HEK293 (cell line): ENCODE measurements around the gene SERPINA12.

ENCODE experiments used
- CTCF ChIA-PET: fragments of 350-600 bp; formaldehyde crosslinking; extraction: SDS; loops from one replicate; lab custom pipeline; 2021; ENCODE audit warnings: antibody characterized with exemption; lab: Yijun Ruan, JAX
- POLR2A ChIA-PET: fragments of 300-600 bp; formaldehyde crosslinking; extraction: SDS; loops from one replicate; lab custom pipeline; 2020; ENCODE audit warnings: antibody characterized with exemption, inconsistent platforms; lab: Yijun Ruan, JAX
- H3K27ac ChIP-seq: fragments of 200-500 bp; sonication (Bioruptor generic); 2 replicates; pipeline ENCODE4 v1.5.1; 2014; ENCODE audit warnings: low read depth, low read length, control low read depth, inconsistent platforms; ENCODE audit errors: extremely low read depth
- H3K36me3 ChIP-seq, 2 experiments: fragments of 200-500 bp in 1 of 2; sonication (Bioruptor generic) in 1 of 2; 1 replicate in 1 of 2; 2 replicates in 1 of 2; pipeline ENCODE4 v1.5.1; 2014 to 2017; ENCODE audit warnings: inconsistent platforms in 2 of 2, low read length in 2 of 2; ENCODE audit not compliant: control insufficient read depth in 2 of 2, insufficient read depth in 1 of 2
- H3K4me1 ChIP-seq: fragments of 200-500 bp; sonication (Bioruptor generic); 2 replicates; pipeline ENCODE4 v1.5.1; 2014; ENCODE audit warnings: mild to moderate bottlenecking, low read length, inconsistent platforms; ENCODE audit not compliant: control insufficient read depth, insufficient read depth
- H3K4me3 ChIP-seq: 2 replicates; pipeline ENCODE4 v1.5.1; 2011; ENCODE audit warnings: low read depth, mild to moderate bottlenecking, control low read depth, low read length, moderate library complexity
- H3K9me3 ChIP-seq: fragments of 200-500 bp; sonication (Bioruptor generic); 2 replicates; pipeline ENCODE4 v1.5.1; 2014; ENCODE audit warnings: low read depth, low read length, inconsistent platforms; ENCODE audit not compliant: control insufficient read depth, insufficient read depth
- KLF16 ChIP-seq: fragments of 450-650 bp; formaldehyde crosslinking; IDR thresholded peaks from 2 replicates; pipeline ENCODE4 v1.5.1; 2017; ENCODE audit warnings: missing biosample characterization, missing genetic modification characterization
- KLF9 ChIP-seq: fragments of 450-650 bp; formaldehyde crosslinking; IDR thresholded peaks from 2 replicates; pipeline ENCODE4 v1.5.1; 2016; ENCODE audit warnings: missing biosample characterization, missing genetic modification characterization, low read depth
- ZBTB48 ChIP-seq: fragments of 450-650 bp; formaldehyde crosslinking; IDR thresholded peaks from 2 replicates; pipeline ENCODE4 v1.5.1; 2016; ENCODE audit warnings: missing biosample characterization, missing genetic modification characterization
- ZBTB7A ChIP-seq: fragments of 450-650 bp; formaldehyde crosslinking; IDR thresholded peaks from 2 replicates; pipeline ENCODE4 v1.5.1; 2016; ENCODE audit warnings: low read depth, missing biosample characterization, missing genetic modification characterization
- ZNF140 ChIP-seq: fragments of 450-650 bp; formaldehyde crosslinking; IDR thresholded peaks from 2 replicates; pipeline ENCODE4 v1.5.1; 2016; ENCODE audit warnings: missing biosample characterization, missing genetic modification characterization
- ZNF169 ChIP-seq: fragments of 450-650 bp; formaldehyde crosslinking; IDR thresholded peaks from 2 replicates; pipeline ENCODE4 v1.5.1; 2016; ENCODE audit warnings: missing biosample characterization, missing genetic modification characterization
- ZNF223 ChIP-seq: fragments of 450-650 bp; formaldehyde crosslinking; IDR thresholded peaks from 2 replicates; pipeline ENCODE4 v1.5.1; 2016; ENCODE audit warnings: missing biosample characterization, missing genetic modification characterization
- ZNF311 ChIP-seq: fragments of 450-650 bp; formaldehyde crosslinking; IDR thresholded peaks from 2 replicates; pipeline ENCODE4 v1.5.1; 2017; ENCODE audit warnings: missing biosample characterization, missing genetic modification characterization, borderline replicate concordance
- ZNF335 ChIP-seq: fragments of 450-650 bp; formaldehyde crosslinking; conservative IDR thresholded peaks from 2 replicates; pipeline ENCODE4 v1.5.1; 2016; ENCODE audit warnings: missing biosample characterization, missing genetic modification characterization
- ZNF473 ChIP-seq: fragments of 450-650 bp; formaldehyde crosslinking; IDR thresholded peaks from 2 replicates; pipeline ENCODE4 v1.5.1; 2017; ENCODE audit warnings: missing biosample characterization, missing genetic modification characterization
- ZNF529 ChIP-seq: fragments of 450-650 bp; formaldehyde crosslinking; IDR thresholded peaks from 2 replicates; pipeline ENCODE4 v1.5.1; 2017; ENCODE audit warnings: missing genetic modification characterization, missing biosample characterization; ENCODE audit not compliant: insufficient replicate concordance
- ZNF548 ChIP-seq: fragments of 450-650 bp; formaldehyde crosslinking; IDR thresholded peaks from 2 replicates; pipeline ENCODE4 v1.5.1; 2016; ENCODE audit warnings: missing biosample characterization, missing genetic modification characterization
- ZNF560 ChIP-seq: fragments of 450-650 bp; formaldehyde crosslinking; IDR thresholded peaks from 2 replicates; pipeline ENCODE4 v1.5.1; 2017; ENCODE audit warnings: missing biosample characterization, missing genetic modification characterization, borderline replicate concordance
- ZNF561 ChIP-seq: fragments of 450-650 bp; IDR thresholded peaks from 2 replicates; pipeline ENCODE4 v1.5.1; 2018; ENCODE audit warnings: missing biosample characterization, missing genetic modification characterization, borderline replicate concordance
- ZNF571 ChIP-seq: fragments of 450-650 bp; formaldehyde crosslinking; IDR thresholded peaks from 2 replicates; pipeline ENCODE4 v1.5.0; 2017; ENCODE audit warnings: missing biosample characterization, missing genetic modification characterization
- ZNF596 ChIP-seq: fragments of 450-650 bp; IDR thresholded peaks from 2 replicates; pipeline ENCODE4 v1.5.0; 2018; ENCODE audit warnings: missing biosample characterization, mild to moderate bottlenecking, missing genetic modification characterization, moderate library complexity
- ZNF600 ChIP-seq: fragments of 450-650 bp; formaldehyde crosslinking; IDR thresholded peaks from 2 replicates; pipeline ENCODE4 v1.5.1; 2016; ENCODE audit warnings: missing biosample characterization, missing genetic modification characterization
- ZNF621 ChIP-seq: fragments of 450-650 bp; formaldehyde crosslinking; IDR thresholded peaks from 2 replicates; pipeline ENCODE4 v1.5.1; 2017; ENCODE audit warnings: missing biosample characterization, missing genetic modification characterization
- ZNF624 ChIP-seq: fragments of 450-650 bp; formaldehyde crosslinking; IDR thresholded peaks from 2 replicates; pipeline ENCODE4 v1.5.1; 2017; ENCODE audit warnings: missing biosample characterization, missing genetic modification characterization
- ZNF747 ChIP-seq: fragments of 450-650 bp; formaldehyde crosslinking; IDR thresholded peaks from 2 replicates; pipeline ENCODE4 v1.5.1; 2016; ENCODE audit warnings: missing biosample characterization, missing genetic modification characterization
- ZNF76 ChIP-seq: fragments of 450-650 bp; formaldehyde crosslinking; IDR thresholded peaks from 2 replicates; pipeline ENCODE4; 2016; ENCODE audit warnings: low read depth, missing biosample characterization, missing genetic modification characterization, borderline replicate concordance
- TF ChIP-seq, protein P1 (sequence below): fragments of 450-650 bp; formaldehyde crosslinking; IDR thresholded peaks from 2 replicates; pipeline ENCODE4 v1.5.1; 2016; ENCODE audit warnings: missing biosample characterization, missing genetic modification characterization
- TF ChIP-seq, protein P2 (sequence below): fragments of 450-650 bp; formaldehyde crosslinking; IDR thresholded peaks from 2 replicates; pipeline ENCODE4 v1.5.1; 2017; ENCODE audit warnings: missing biosample characterization, missing genetic modification characterization
- TF ChIP-seq, protein P3 (sequence below): fragments of 450-650 bp; formaldehyde crosslinking; IDR thresholded peaks from 2 replicates; pipeline ENCODE4 v1.5.1; 2016; ENCODE audit warnings: missing biosample characterization, missing genetic modification characterization
- TF ChIP-seq, protein P4 (sequence below): fragments of 450-650 bp; formaldehyde crosslinking; IDR thresholded peaks from 2 replicates; pipeline ENCODE4 v1.5.1; 2016; ENCODE audit warnings: missing biosample characterization, missing genetic modification characterization

SERPINA12 gene

DNA sequence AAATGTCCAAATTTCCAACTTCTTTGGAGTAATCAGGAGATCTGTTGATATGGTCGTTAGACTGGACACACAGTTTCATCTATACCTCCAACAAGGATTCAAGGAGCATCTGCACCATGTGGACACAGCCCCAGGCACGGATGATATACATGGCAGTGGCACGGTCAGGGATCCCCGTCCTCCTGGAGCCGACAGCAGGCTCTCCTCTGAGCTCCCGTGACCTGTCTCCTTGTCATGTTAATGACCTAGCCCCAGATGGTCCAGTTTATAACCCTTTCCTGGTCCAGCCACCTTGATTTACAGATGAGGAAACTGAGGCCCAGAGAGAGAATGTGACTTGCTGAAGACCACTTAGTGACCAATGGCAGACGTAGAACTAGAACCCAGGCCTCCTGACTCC lies 35.5 kb upstream of the SERPINA12 start (continued):
- TF ChIP-seq, protein P1, sequence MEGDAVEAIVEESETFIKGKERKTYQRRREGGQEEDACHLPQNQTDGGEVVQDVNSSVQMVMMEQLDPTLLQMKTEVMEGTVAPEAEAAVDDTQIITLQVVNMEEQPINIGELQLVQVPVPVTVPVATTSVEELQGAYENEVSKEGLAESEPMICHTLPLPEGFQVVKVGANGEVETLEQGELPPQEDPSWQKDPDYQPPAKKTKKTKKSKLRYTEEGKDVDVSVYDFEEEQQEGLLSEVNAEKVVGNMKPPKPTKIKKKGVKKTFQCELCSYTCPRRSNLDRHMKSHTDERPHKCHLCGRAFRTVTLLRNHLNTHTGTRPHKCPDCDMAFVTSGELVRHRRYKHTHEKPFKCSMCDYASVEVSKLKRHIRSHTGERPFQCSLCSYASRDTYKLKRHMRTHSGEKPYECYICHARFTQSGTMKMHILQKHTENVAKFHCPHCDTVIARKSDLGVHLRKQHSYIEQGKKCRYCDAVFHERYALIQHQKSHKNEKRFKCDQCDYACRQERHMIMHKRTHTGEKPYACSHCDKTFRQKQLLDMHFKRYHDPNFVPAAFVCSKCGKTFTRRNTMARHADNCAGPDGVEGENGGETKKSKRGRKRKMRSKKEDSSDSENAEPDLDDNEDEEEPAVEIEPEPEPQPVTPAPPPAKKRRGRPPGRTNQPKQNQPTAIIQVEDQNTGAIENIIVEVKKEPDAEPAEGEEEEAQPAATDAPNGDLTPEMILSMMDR (tag by site-specific recombination): no peak
- no peak for TF ChIP-seq ZNF223 (tag by site-specific recombination)
- TF ChIP-seq ZNF529: no peak
- TF ChIP-seq, protein P2, sequence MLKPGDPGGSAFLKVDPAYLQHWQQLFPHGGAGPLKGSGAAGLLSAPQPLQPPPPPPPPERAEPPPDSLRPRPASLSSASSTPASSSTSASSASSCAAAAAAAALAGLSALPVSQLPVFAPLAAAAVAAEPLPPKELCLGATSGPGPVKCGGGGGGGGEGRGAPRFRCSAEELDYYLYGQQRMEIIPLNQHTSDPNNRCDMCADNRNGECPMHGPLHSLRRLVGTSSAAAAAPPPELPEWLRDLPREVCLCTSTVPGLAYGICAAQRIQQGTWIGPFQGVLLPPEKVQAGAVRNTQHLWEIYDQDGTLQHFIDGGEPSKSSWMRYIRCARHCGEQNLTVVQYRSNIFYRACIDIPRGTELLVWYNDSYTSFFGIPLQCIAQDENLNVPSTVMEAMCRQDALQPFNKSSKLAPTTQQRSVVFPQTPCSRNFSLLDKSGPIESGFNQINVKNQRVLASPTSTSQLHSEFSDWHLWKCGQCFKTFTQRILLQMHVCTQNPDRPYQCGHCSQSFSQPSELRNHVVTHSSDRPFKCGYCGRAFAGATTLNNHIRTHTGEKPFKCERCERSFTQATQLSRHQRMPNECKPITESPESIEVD (tag by site-specific recombination): no peak
- no peak for TF ChIP-seq ZBTB48 (tag by site-specific recombination)
- TF ChIP-seq ZNF169 (tag by site-specific recombination): no peak
- TF ChIP-seq ZNF624 (tag by site-specific recombination): no peak
- TF ChIP-seq ZNF473: no peak

DNA sequence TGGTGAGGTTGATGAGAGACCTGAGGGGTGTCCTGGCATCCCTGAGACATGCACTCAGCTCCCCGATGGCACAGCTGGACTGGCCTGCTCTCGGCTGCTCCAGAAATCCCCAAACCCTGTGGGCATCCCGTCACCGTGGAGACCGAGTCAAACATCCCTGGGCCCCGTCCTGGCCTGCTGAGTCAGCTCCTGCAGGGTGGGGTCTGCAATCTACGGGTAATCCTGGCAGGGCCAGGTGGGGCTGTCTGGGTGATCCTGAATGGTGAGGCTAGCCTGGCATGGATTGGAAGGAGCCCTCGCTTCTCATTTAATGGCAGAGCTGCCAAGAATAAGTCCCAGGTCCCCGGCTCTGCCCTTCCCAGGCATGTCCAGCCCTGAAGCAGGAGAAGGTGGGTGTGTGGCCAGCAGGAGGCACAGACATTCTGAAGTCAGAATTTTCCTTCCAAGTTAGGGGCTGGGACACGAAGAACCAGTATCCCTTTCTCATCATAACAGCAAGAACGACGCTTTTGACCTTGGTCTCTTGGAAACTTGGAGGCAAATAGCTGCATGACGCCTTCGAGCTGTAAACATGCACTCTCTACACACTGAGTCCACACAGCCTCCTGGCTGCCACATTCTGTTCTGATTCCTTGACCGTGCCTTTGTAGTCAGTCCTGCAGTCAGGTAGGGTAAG lies 34.3 kb upstream of the SERPINA12 start:
- CTCF ChIA-PET: interaction anchor here (0.6 kb wide), 1 partner anchor 129 kb away, joined by 3 read pairs; no protein-coding TSS in a partner anchor
- Histone ChIP-seq H3K9me3 (no peaks in the 10 kb centered on the region), H3K36me3 (no peaks in the 10 kb centered on the region), H3K4me3 (no peak overlapping the region), H3K27ac (no peak overlapping the region)
- TF ChIP-seq, protein P3, sequence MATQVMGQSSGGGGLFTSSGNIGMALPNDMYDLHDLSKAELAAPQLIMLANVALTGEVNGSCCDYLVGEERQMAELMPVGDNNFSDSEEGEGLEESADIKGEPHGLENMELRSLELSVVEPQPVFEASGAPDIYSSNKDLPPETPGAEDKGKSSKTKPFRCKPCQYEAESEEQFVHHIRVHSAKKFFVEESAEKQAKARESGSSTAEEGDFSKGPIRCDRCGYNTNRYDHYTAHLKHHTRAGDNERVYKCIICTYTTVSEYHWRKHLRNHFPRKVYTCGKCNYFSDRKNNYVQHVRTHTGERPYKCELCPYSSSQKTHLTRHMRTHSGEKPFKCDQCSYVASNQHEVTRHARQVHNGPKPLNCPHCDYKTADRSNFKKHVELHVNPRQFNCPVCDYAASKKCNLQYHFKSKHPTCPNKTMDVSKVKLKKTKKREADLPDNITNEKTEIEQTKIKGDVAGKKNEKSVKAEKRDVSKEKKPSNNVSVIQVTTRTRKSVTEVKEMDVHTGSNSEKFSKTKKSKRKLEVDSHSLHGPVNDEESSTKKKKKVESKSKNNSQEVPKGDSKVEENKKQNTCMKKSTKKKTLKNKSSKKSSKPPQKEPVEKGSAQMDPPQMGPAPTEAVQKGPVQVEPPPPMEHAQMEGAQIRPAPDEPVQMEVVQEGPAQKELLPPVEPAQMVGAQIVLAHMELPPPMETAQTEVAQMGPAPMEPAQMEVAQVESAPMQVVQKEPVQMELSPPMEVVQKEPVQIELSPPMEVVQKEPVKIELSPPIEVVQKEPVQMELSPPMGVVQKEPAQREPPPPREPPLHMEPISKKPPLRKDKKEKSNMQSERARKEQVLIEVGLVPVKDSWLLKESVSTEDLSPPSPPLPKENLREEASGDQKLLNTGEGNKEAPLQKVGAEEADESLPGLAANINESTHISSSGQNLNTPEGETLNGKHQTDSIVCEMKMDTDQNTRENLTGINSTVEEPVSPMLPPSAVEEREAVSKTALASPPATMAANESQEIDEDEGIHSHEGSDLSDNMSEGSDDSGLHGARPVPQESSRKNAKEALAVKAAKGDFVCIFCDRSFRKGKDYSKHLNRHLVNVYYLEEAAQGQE: no peak
- no peak for TF ChIP-seq ZNF561 (tag by site-specific recombination)
- TF ChIP-seq, protein P4, sequence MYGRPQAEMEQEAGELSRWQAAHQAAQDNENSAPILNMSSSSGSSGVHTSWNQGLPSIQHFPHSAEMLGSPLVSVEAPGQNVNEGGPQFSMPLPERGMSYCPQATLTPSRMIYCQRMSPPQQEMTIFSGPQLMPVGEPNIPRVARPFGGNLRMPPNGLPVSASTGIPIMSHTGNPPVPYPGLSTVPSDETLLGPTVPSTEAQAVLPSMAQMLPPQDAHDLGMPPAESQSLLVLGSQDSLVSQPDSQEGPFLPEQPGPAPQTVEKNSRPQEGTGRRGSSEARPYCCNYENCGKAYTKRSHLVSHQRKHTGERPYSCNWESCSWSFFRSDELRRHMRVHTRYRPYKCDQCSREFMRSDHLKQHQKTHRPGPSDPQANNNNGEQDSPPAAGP: no peak
- TF ChIP-seq KLF16: no peak
- TF ChIP-seq ZNF596 (tag by site-specific recombination): no peak
- TF ChIP-seq ZBTB7A (tag by site-specific recombination): no peak
- no peak for TF ChIP-seq ZNF571
- TF ChIP-seq ZNF76 (tag by site-specific recombination): no peak
- TF ChIP-seq KLF9 (tag by site-specific recombination): no peak
- no peak for TF ChIP-seq ZNF621 (tag by site-specific recombination)
- no peak for TF ChIP-seq ZNF747 (tag by site-specific recombination)
- TF ChIP-seq ZNF335 (tag by site-specific recombination): no peak
- TF ChIP-seq ZNF600: no peak
- TF ChIP-seq ZNF311: no peak
- TF ChIP-seq ZNF548: no peak
- TF ChIP-seq ZNF560 (tag by site-specific recombination): no peak
- no peak for TF ChIP-seq ZNF140
- TF ChIP-seq, all 188 proteins: peak for 0
- no peaks in the 10 kb centered on the region for H3K4me1 ChIP-seq
- POLR2A ChIA-PET: no interaction called here
